ENCODE results near the gene SLC38A3.
"Not testable (repeated sequence)": the region's sequence is repeated elsewhere in the genome, so short reads cannot be mapped to it uniquely, and the experiment has no call there.

Gene SLC38A3

DNA sequence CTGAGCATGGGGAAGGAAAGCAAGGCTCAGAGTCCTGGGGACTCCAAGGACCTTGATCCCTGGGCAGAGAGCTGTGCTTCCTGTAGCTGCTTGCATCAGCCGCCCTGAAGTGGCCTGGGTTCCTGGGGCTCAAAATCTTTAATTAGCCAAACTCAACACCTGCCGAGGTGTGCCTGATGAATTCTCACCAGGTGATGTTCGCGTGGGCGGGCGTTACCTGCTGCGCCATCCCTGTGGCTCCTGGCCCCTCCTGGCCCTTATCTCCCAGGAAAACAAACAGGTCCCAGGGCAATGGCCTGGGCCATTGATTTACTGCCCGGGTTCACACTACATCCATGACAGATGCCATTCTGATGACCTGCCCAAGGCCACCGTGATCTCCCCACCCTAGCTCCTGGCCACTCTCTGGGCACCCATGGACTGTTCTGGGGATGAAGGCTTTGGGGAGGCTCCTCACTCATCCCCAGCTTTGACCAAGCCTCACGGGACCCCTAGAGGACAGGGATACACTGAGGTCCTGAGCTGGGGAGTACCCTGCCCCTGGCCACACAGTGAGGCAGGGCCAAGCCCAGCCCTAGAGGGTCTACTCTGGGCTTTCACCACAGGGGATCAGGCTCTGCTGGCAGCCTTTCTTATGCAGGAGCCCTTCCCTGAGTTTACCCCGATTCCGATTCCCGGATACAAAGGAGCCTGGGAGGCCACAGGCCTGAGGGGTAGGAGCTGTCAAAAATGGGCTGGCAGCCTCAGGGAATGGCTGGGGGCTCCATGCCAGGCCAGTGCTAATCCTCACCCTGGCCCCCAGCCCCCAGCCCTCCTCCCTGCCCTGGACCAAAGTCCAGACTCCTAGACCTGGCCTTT lies 5.7 kb downstream of the SLC38A3 start:
- no peak for DNase-seq (ENCODE audit: low read depth)

- not testable (repeated sequence) for DNase-seq (ENCODE audit: low read depth)
Measured at GRCh38 chr3:50211368-50211717, 6.3 kb downstream of the SLC38A3 start.

DNA sequence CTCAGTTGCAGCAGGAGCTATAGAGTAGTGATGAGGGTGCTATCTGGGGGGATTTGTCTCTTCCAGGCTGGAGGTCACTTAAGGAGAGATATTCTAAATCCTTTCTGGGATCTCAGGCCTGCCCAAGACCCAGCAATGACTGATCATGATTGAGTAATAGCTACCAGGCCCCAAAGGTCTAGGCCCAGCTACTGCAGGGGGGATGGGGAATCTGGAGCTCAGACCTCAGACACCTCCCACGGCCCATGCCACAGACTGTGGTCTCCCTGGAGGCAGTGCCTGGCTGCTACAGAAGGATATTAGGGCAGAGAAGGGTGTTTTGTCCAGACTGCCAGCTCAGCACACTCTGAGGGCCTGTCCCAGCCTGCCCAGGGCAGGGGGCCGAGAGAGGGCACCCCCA lies 6.9 kb downstream of the SLC38A3 start:
- peak; percentile 66 for DNase-seq (ENCODE audit: low read depth)

DNA sequence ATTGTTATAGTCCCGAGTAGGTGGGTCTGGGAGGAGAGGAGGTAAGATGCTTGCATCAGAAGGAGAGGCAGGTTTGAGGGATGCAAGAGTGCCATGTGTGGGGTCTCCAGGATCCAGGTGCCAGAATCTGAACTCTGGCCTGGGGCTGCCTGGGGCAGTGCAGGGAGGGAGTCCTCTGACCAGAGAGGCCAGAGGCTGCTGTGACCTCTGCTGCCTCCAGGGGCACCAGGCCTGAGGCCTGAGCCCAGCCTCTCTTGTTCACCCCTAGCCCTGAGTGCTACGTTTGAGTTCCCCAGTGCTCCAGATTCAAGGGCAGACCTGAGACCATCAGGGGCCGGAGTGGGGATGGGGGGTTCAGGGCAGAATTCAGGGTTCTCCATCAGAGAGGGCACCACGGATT lies 7.4 kb downstream of the SLC38A3 start:
- DNase-seq (ENCODE audit: low read depth) = no peak

- no peak for DNase-seq (ENCODE audit: low read depth)
Measured at GRCh38 chr3:50212971-50213370, 7.9 kb downstream of the SLC38A3 start.

DNA sequence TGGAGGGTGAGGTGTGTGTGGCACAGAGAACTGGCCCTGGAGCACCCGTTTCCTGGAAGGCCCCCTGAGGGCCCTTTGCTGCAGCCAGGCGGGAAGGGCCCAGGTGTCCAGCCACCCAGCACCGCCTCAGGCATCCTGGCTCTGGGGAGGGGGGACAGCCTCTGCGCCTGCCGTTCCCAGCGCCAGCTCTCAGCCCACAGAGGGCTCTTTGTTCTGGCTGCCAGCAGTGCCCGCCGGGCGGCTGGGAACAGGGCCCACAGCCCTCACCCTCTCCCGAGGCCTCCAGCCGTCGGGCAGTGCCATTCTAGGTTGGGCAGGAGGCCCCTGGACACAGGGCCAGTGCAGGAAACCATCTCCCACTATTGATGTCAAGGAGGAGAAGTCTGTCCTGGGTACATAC lies 8.3 kb downstream of the SLC38A3 start:
- DNase-seq (ENCODE audit: low read depth) = no peak

DNA sequence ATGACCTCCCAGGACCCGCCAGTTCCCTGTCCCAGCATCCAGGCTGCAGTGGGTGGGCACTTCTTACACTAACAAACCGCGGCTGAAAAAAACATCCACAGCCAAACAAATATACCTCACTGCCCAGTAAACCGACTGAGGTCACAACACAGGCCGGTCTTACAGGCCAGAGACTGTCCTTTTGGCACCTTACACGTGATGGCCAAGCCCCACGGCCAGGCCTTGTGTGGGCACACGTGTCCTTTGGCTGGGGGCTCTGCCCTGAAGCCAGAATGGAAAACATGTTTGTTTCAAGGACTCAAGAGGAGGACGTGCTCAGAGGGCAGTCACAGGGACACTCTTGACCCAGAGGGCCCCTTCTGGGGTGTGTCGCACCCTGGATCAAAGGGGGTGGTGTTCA lies 9.8 kb downstream of the SLC38A3 start:
- no peak for DNase-seq (ENCODE audit: low read depth)

DNA sequence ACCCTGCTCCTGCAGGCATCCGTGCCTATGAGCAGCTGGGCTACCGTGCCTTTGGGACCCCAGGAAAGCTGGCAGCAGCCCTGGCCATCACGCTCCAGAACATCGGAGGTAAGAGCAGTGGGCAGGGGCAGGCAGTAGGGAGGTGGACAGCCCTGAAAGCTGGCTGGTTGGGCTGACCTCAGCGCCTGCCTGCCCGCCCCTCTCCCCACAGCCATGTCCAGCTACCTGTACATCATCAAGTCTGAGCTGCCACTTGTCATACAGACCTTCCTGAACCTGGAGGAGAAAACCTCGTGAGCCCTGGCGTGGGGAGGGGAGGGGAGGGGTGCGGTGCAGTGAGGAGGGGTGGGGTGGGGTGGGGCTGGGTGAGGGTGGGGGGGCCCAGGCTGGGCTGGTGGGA lies 10.5 kb downstream of the SLC38A3 start:
- DNase-seq (ENCODE audit: low read depth) = no peak

DNA sequence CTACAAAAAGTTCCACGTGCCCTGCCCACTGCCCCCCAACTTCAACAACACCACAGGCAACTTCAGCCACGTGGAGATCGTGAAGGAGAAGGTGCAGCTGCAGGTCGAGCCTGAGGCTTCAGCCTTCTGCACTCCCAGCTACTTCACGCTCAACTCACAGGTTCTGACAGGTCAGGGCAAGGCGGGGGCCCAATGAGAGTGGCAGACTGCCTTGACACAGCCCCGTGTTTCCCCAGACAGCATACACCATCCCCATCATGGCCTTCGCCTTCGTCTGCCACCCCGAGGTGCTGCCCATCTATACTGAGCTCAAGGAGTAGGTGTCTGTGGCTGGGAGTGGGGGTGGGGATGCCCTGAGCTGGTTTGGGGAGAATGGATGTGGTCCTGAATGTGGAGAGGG lies 12.6 kb downstream of the SLC38A3 start:
- no peak for DNase-seq (ENCODE audit: low read depth)

- no peak for DNase-seq (ENCODE audit: low read depth)
Measured at GRCh38 chr3:50218448-50218847, 13.4 kb downstream of the SLC38A3 start.

DNA sequence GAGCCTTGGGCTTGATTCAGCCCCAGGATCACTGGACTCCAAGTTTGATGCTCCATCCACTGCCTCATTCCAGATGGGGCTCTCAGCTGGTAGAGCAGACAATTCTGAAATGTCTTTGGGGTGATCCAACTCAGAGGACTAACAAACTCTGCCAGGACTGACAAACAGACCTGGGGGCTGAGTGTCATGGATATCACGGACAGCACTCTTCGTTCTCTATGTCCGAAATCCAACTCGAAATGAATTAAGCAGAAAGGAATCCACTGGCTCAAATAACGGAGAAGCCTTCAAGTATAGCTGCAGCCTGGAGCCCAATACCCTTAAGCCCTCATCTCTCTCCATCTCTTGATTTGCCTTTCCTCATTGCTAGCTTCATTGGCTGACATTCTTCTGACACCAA lies 14.2 kb downstream of the SLC38A3 start:
- DNase-seq (ENCODE audit: low read depth) = no peak

DNA sequence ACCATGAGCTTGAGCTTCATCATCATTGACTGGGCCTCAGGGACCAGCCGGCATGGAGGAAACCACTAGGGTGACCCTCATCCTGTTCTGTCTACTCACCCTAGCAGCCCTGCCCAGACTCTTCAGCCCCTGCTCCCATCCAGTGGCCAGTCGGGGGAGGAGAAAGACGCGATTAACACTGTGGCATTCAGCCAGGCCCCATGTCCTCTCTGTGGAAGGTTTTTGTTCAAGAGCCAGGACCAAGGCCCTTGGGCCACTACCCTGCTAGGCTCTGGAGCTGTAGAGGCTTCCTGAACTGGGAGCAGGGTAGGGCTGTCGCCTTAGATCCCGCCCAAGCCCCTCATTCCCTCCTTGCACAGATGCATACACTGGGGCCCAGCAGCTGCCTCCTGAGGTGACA lies 15.0 kb downstream of the SLC38A3 start:
- no peak for DNase-seq (ENCODE audit: low read depth)

GRCh38 chr3:50221051-50221410 lies 16.0 kb downstream of the SLC38A3 start:
- DNase-seq (ENCODE audit: low read depth) = no peak

GRCh38 chr3:50221411-50222168 lies 16.5 kb downstream of the SLC38A3 start:
- no peak for DNase-seq (ENCODE audit: low read depth)

DNA sequence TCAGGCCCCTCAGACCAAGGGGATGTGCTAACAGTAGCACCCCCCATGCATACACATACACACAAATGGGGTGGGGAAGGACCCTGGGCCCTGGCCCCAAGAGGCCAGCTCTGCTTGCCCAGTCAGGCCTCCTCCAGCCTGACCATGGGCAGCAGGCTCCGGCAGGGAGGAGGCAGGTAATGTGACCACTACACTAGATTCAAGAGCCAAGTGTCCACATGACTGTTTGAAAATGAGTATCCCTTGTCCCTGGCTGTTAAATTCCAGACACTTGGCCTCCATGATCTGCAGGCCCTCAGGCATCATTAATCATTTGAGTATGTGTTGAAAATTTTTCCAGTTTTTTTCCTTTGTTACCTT lies 17.1 kb downstream of the SLC38A3 start:
- DNase-seq (ENCODE audit: low read depth) = no peak

- no peak for DNase-seq (ENCODE audit: low read depth)
Measured at GRCh38 chr3:50224639-50225038, 19.6 kb downstream of the SLC38A3 start.

DNA sequence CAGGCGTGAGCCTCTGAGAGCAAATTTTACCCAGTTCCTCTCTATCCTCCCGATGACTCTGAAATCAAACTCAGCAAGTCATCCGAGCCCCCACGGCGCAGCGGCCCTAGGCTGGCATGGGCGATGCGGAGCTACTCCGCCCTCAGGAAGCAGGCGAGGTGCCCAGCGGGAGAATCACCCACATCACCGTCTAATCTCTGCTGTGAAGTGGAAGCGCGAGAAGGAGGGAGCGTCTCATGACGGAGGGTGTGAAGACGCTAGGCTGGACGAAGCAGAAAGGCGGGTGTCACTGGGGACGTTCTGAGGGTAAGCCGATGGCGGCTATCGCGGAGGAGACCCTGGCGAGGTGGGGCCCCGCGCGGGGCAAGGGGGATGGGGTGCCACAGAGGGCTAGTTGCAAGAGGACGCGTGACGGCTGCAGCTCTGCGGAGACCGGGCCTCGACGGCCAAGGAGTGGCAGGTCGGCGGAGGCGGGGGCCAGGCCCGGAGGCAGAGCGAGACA lies 21.9 kb downstream of the SLC38A3 start:
- peak; percentile 59 for DNase-seq (ENCODE audit: low read depth)

DNA sequence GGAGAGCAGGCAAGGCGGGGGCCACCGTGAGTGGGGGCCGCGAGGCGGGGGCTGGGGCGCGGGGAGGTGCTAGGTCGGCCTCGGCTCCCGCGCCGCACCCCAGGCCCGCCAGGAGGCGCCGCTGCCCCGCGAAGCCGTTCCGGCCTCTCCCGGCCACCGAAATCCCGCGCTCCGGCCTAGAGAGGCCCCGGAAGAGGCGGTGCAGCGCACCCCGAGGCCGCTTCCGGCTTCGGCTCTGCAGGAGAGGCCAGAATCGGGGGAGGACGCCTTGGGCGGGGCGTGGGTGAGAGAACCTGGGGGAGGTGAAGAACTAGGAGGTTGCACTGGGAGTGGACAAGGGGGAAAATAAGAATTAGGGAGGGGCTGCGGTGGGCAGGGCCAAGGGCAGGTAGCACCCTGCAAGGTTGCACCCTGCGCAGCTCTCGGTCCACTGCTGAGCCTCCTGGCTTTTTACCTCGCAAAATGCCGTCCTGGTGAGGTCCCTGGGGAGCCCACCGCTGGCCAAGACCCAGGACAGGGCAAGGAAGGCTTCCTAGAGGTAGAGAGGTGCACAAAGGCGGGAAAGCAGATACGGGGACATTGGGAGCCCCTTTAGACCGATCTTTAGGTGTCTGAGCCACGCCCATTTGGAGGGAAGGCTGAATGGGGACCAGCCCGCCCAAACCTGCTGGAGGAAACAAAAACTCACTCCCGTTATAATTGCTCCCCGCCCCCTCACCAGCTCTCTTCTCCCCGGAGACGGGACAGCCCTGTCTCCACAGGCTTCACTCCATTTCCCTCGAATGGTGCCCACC lies 22.5 kb downstream of the SLC38A3 start:
- DNase-seq (ENCODE audit: low read depth) = peak; percentile 89

GRCh38 chr3:50228184-50228763 lies 23.2 kb downstream of the SLC38A3 start:
- peak; percentile 32 for DNase-seq (ENCODE audit: low read depth)

DNA sequence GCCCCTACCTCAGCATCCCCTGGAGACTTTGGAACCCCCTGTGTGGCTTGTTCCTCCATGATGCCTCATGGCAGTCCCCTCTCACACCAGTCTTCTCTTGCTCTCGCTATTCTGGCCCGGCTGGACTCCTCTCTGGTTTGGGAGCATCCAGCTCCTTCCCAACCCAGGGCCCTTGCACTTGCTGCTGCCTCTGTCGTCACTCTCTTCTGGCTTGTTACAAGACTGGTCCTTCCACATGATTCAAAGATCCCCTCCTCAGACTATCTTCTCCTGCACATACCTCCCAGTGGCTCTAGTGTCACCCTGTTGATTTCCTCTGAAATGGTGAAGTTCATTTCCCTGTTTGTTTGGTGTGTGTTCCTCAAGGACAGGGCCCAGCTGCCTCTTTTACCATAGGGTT lies 24.4 kb downstream of the SLC38A3 start:
- no peak for DNase-seq (ENCODE audit: low read depth)

DNA sequence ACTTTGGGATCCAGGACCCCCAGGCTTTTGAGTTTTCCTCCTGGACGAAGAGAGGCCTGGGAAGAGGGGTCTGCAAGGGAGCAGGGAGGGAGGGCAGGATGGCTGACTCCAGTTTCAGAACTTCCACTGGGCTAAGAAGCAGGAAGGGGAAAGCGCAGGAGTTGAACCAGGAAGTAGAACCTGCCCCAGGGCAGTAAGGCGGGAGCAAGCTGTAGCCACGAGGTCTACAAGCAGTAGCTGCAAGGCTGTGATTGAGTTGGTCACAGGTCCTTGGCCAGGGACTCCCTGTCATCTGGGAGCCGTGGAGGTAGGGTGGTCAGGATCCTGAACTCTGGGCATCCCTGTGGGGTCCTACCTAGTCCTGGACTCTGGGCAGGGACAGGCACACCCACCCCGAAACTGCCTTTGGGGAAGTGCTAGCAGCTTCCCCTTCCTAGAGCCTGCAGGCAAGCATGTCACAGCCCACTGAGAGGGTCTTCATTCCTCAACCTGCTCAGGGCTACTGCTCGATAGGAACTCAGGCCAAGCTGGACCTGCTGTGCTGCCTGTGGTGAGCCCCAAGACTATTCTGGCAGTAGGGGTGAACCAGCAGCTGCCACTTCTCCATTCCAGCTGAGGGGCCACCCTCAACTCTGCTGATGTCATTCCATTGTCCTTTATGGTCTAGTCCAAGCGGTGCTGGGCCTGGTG lies 25.2 kb downstream of the SLC38A3 start:
- DNase-seq (ENCODE audit: low read depth) = no peak

DNA sequence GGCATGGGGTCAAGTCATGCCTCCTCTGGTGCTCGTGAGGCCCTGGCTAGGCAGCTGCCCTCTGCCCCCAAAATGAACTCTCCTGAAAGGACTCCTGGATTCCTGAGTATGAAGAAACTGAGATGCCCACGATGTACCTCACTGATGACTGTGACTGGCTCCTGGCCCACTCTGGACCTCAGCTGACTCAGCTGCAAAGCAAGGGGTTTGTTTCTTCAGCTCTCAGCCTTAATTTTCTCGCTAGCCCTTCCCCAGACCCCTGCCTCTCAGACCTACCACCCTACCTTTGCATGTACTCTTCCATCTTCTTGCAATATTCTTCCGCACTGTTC lies 25.7 kb downstream of the SLC38A3 start:
- peak; percentile 29 for DNase-seq (ENCODE audit: low read depth)
